Measurements from ENCODE around the gene DDO.

The DDO gene

DNA sequence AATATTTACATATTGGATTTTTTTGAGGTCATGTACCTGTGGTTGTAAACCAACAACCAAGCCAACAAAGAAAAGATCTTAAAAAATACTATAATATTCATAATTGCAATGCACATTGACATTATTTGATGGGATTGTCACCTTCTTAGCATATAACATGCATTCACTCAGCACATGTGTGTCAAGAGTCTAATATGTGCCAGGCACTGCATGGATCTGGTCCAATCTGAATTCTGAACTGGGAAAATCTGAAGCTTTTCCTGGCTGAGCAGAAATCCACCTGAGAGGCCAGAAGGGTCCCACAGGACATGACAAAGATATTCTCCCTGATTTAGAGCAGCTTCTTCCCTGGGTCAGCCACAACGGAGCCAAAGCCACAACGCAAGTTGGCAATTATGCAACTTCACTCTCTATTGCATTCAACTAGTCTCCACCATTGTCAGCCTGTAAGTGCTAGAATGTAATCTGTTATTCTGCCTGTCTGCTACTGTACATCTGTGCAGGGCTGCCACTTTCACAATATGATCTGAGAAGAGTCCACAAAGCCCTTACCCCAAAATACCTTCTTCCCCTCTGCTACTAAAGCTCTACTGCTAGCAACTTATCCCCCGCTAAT, 17.0 kb upstream of the DDO start:
- Mint-ChIP-seq H3K27ac (no peak overlapping the region), H3K9me3 (no peaks in the 10 kb centered on the region), H3K4me3 (no peak overlapping the region), H3K36me3 (ENCODE audit: low read depth) (no peaks in the 10 kb centered on the region), H3K4me1 (no peaks in the 10 kb centered on the region), H3K27me3 (peaks cover 8% of the 10 kb centered on the region)
- no peak for DNase-seq
- no peak for ATAC-seq

DNA sequence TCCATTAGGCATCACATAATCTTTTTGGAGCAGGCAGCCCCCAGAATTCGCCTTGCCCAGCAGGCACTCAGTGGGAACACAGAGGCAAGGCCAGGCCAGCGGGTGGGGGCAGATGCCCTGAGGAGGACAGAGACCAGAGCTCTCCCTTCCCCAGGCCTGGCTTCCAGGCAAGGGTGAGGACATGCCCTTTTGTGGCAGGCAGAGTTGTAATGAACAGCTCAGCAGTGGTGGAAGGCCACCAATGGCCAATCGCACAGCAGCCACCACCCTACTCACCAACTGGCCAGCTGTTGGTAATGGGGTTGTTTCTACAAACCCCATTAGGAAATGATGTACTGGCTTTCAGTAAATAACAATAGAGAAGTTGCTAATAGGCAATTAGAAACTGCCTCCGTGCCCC, 15.4 kb upstream of the DDO start:
- Mint-ChIP-seq H3K9me3 (no peaks in the 10 kb centered on the region), H3K36me3 (ENCODE audit: low read depth) (no peaks in the 10 kb centered on the region), H3K27ac (no peak overlapping the region), H3K4me1 (no peaks in the 10 kb centered on the region), H3K4me3 (no peak overlapping the region), H3K27me3 (peaks cover 9% of the 10 kb centered on the region)
- DNase-seq (no peak), ATAC-seq (no peak)

DNA sequence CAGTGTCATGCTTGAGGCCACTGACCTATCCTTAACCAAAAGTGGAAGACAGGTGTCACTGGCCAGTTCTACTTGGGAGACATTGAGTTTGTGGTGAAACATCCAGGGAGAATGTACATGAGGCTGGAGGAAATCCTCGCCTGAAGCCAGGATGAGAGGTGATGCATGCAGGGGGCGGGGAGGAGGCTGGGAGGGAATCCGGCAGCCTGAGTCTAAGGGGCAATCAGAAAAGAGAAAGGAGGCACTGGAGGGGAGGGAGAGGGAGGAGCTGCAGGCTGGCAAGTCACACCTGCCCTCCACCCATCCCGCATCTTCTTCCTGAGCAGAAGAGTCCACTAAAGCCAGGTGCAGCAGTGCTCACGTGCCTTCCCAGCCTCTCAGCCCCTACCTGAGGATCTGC, 14.9 kb upstream of the DDO start:
- H3K36me3 Mint-ChIP-seq (ENCODE audit: low read depth): no peaks in the 10 kb centered on the region
- no peak overlapping the region for H3K4me3 Mint-ChIP-seq
- no peak for ATAC-seq
- H3K27ac Mint-ChIP-seq: no peak overlapping the region
- H3K9me3 Mint-ChIP-seq: no peaks in the 10 kb centered on the region
- H3K27me3 Mint-ChIP-seq: peaks cover 9% of the 10 kb centered on the region
- DNase-seq: no peak
- H3K4me1 Mint-ChIP-seq: no peaks in the 10 kb centered on the region

DNA sequence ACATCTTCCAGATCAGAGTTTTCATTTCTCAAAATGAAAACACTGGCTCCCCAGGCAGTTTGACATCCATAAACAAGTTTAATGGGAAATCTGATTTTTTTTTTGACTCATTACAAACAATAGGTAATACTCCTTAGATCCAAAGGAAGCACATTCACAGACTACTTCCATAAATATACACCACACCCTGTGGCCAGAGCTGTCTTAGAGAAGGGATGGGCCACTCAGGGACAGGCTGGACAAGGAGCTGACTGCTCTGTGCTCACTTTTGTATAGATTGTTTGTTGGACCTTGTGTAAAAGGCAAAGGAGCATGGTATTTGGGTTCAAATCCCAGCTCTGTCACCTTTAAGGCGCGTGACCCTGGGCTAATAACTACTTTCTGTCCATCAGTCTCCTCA, 12.8 kb upstream of the DDO start:
- Mint-ChIP-seq H3K4me3 (no peak overlapping the region), H3K27me3 (peaks cover 13% of the 10 kb centered on the region), H3K36me3 (ENCODE audit: low read depth) (no peaks in the 10 kb centered on the region), H3K9me3 (no peaks in the 10 kb centered on the region), H3K4me1 (no peaks in the 10 kb centered on the region), H3K27ac (no peak overlapping the region)
- DNase-seq: no peak
- ATAC-seq: no peak

DNA sequence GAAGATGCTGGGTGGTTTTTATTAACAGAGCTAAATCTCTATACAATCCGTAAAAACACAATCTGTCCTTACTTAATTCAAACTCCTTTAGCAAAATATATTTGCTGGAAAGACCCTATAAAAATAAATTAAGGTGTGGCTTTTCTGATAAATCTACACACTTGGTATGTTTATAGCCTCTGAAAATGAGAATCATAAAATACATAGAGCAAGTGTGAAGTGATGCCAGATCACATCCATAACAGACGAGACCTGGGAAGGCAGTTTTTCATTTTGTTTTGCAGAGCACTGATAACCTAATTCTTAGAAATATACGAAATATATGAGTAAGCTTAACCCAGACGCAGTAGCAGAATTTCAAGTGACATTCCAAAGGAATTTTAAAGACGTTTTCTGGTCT, 10.4 kb upstream of the DDO start:
- Mint-ChIP-seq H3K4me1 (no peaks in the 10 kb centered on the region), H3K9me3 (peaks cover 11% of the 10 kb centered on the region), H3K4me3 (no peak overlapping the region), H3K36me3 (ENCODE audit: low read depth) (no peaks in the 10 kb centered on the region), H3K27me3 (peaks cover 19% of the 10 kb centered on the region), H3K27ac (no peak overlapping the region)
- DNase-seq (no peak), ATAC-seq (no peak)

DNA sequence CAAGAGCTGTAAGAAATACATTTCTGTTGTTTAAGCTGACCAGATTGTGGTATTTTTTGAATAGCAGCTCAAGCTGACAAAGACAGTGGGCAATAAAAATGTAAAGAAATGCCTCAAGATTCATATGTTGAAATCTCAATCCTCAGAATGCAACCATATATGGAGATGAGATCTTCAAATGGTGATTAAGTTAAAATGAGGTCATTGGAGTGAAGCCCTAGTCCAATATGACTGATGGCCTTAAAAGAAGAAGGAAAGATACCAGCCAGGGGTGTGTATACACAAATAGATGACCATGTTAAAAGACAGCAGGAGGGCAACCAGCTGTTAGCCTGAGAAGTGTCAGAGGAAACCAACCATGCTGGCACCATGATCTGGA, 7.1 kb upstream of the DDO start:
- ATAC-seq (no peak), DNase-seq (no peak)
- H3K27me3 Mint-ChIP-seq: peaks cover 28% of the 10 kb centered on the region
- H3K4me3 Mint-ChIP-seq: no peak overlapping the region
- no peak overlapping the region for H3K27ac Mint-ChIP-seq
- no peaks in the 10 kb centered on the region for H3K36me3 Mint-ChIP-seq (ENCODE audit: low read depth)
- no peaks in the 10 kb centered on the region for H3K4me1 Mint-ChIP-seq
- H3K9me3 Mint-ChIP-seq: peaks cover 11% of the 10 kb centered on the region

DNA sequence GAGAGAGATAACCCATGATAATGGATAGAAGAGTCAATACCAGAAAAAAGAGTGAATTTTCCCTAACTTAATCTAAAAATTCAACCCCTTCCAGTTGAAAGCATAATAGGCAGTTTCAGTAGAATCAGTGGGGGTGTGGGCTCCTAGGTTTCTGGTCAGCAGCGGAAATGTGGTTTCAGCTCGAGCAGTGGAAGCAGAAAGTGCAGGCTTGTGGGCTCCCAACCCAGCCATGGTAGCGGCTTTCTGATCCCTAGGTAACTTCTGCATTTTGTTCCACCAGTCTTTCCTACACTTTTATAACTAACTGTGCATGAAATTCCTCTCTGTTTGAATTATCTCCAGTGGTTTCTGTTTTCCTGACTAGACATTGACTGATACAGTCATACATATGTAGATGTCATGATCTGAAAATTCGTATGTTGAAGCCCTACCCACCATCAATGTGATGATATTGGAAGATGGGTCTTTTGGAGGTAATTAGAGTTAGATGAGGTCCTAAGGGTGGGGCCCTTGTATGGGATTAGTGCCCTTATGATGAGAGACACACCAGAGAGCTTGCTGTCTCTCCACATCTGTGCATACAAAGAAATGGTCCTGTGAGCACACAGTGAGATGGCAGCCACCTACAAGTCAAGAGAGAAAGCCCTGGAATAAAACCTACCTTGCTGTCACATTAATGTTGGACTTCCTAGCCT, 6.5 kb upstream of the DDO start:
- no peaks in the 10 kb centered on the region for H3K4me1 Mint-ChIP-seq
- no peak overlapping the region for H3K27ac Mint-ChIP-seq
- no peak overlapping the region for H3K4me3 Mint-ChIP-seq
- no peaks in the 10 kb centered on the region for H3K36me3 Mint-ChIP-seq (ENCODE audit: low read depth)
- DNase-seq: no peak
- peaks cover 11% of the 10 kb centered on the region for H3K9me3 Mint-ChIP-seq
- no peak for ATAC-seq
- peaks cover 28% of the 10 kb centered on the region for H3K27me3 Mint-ChIP-seq

DNA sequence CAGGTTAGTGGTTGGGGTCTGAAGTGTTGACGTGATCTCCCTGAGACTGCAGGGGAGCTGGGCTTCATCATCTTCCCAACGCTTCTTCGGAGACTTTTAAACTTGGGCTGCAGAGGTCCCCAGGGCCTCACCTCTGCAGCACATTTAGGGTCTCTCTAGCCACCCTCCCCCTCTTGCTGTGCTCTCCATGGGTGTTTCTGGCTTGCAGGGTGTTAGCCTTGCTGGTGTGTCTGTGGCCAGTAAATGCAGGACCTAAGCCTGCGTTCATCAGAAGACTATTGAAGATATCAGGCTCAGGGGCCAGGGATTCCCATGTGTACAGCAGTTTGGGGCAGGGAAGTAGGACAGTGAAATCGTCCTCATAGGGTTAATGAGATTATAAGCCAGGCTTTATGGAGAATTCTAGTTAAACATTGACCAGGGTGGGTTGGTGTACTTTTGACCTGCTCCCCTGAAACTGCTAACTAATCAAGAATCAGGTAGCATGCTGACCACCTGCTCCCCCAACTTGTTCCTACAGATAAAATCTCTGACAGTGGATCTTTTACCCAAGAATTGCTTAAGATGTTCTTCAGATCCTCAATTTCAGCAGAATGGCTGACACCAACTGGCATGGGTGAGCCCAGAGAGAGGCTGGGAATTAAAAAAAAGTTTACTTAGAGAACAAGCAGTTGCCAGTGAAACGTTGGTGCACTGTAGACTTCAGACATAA, 3.8 kb upstream of the DDO start:
- no peak for DNase-seq
- Mint-ChIP-seq H3K4me3 (no peak overlapping the region), H3K27me3 (peaks cover 23% of the 10 kb centered on the region), H3K36me3 (ENCODE audit: low read depth) (no peaks in the 10 kb centered on the region), H3K4me1 (peaks cover 3% of the 10 kb centered on the region), H3K9me3 (peaks cover 11% of the 10 kb centered on the region), H3K27ac (no peak overlapping the region)
- ATAC-seq: no peak

DNA sequence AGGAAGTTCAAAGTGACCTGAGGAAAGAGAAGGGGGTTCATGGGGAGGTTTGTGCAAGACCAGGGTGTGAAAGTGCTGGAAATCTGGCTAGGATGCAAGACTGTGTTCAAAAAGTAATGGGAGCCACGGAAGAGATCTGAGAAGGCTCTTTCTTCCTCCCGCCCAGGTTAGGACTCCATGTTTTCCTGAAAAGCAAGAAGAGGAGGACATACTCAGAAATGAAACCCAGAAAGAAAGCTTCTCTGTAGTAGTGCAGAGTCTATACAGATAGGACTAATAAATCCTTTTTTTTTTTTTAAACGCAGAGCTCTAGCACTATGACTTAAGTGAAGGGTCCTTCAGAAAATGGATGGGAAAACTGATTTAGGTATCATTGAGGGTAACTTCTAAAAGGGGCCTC, 3.2 kb upstream of the DDO start:
- ATAC-seq (no peak), DNase-seq (no peak)
- Mint-ChIP-seq H3K27me3 (peaks cover 22% of the 10 kb centered on the region), H3K36me3 (ENCODE audit: low read depth) (no peaks in the 10 kb centered on the region), H3K27ac (no peak overlapping the region), H3K9me3 (peaks cover 11% of the 10 kb centered on the region), H3K4me3 (no peak overlapping the region), H3K4me1 (peaks cover 3% of the 10 kb centered on the region)

DNA sequence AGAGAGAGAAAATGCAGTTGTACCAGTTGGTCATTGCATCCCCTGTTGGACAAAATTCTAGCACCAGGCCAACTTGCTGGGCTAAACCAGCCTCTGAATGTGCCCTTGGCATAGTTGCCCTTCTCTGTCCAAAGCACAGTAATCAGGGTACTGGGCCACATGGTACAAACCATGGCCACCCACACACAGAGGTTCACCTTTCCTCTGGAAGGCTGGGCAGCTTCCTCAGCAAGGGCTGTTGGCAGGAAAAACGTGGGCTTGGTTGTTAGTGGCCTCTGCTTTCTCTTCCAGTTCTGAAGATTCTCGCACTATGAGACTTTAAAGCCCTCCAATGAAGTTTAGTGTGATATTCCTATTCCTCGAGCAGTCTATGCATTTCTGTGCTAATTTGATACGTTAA, 706 bp downstream of the DDO start:
- Mint-ChIP-seq H3K27ac (no peak overlapping the region), H3K27me3 (peaks cover 7% of the 10 kb centered on the region), H3K4me1 (peaks cover 3% of the 10 kb centered on the region), H3K9me3 (no peaks in the 10 kb centered on the region), H3K4me3 (no peak overlapping the region), H3K36me3 (ENCODE audit: low read depth) (no peaks in the 10 kb centered on the region)
- DNase-seq (no peak), ATAC-seq (no peak)

DNA sequence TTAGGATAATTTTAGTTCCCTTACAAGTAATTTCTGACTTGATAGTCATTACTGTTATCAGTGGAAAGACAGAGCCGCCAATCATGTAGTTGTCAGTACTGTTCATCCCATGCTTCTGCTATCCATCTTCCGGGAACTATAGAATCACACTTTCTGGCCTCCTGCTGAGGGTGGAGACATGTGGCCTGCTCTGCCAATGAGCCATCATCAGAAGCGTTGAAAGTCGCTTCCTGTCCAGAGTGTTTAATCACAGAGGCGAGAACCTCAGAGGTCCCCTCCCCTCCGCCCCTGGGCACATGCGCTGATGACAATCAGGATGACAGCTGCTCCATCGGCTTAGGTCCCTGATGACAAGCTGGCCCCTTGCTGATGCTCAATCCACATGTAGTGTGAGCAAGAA, 3.0 kb downstream of the DDO start:
- no peak for ATAC-seq
- peaks cover 3% of the 10 kb centered on the region for H3K4me1 Mint-ChIP-seq
- no peaks in the 10 kb centered on the region for H3K36me3 Mint-ChIP-seq (ENCODE audit: low read depth)
- H3K9me3 Mint-ChIP-seq: no peaks in the 10 kb centered on the region
- peaks cover 1% of the 10 kb centered on the region for H3K27me3 Mint-ChIP-seq
- no peak for DNase-seq
- no peak overlapping the region for H3K27ac Mint-ChIP-seq
- no peak overlapping the region for H3K4me3 Mint-ChIP-seq

DNA sequence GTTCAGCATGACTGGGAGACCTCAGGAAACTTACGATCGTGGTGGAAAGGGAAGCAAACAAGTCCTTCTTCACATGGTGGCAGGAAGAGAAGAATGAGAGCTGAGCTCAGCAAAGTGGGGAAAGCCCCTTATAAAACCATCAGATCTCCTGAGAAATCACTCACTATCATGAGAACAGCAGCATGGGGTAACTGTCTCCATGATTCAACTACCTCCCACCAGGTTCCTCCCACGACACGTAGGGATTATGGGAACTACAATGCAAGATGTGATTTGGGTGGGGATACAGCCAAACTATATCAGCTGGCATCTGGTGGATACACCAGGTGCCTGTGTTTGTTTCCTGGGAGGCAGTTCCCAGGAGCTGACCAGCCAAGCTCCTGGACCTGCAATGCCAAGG, 4.9 kb downstream of the DDO start:
- no peaks in the 10 kb centered on the region for H3K36me3 Mint-ChIP-seq (ENCODE audit: low read depth)
- H3K27ac Mint-ChIP-seq: no peak overlapping the region
- H3K9me3 Mint-ChIP-seq: no peaks in the 10 kb centered on the region
- H3K4me1 Mint-ChIP-seq: peaks cover under 1% of the 10 kb centered on the region
- H3K27me3 Mint-ChIP-seq: peaks cover 1% of the 10 kb centered on the region
- H3K4me3 Mint-ChIP-seq: no peak overlapping the region
- DNase-seq (no peak), ATAC-seq (no peak)

DNA sequence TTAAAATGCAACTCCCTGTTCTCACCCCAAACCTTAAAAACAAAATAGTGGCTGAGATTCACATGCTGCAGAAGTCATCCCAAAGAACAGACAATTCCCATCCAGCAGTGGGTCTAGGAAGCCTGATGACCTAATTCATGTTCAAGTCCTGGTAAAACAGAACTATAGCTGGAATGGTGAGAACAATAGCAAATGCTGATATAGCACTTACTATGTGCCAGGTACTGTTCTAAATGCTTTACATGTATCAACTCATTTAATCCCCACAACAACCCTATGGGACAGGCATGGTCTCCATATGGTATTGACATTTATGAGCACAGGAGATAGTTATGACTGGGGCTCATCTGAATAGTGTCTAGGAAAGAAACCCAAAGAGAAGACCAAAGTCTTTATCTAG, 5.6 kb downstream of the DDO start:
- ATAC-seq (no peak), DNase-seq (no peak)
- Mint-ChIP-seq H3K9me3 (no peaks in the 10 kb centered on the region), H3K27ac (no peak overlapping the region), H3K4me3 (no peak overlapping the region), H3K27me3 (peaks cover 1% of the 10 kb centered on the region), H3K36me3 (ENCODE audit: low read depth) (no peaks in the 10 kb centered on the region), H3K4me1 (no peaks in the 10 kb centered on the region)

DNA sequence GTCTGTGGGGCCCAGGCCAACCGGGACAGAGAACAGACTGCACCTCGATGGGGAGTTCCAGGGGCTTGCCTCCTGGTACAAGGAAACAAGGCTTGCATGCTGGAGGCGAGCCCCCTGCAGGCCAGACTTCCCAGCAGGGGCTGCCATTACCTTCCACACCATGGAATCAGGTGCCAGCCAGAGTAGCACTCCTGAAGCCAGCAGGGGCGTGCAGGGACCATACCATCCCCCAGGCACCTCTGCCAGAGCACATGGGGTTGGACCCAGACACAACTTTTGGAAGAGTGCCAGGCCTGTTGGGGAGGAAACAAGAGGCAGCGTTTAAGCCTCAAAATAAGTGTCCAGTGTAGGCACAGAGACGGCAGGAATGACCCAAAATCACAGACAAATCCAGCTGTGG, 6.5 kb downstream of the DDO start:
- no peak for ATAC-seq
- Mint-ChIP-seq H3K9me3 (no peaks in the 10 kb centered on the region), H3K27ac (no peak overlapping the region), H3K27me3 (peaks cover 1% of the 10 kb centered on the region), H3K4me3 (no peak overlapping the region), H3K36me3 (ENCODE audit: low read depth) (no peaks in the 10 kb centered on the region), H3K4me1 (no peaks in the 10 kb centered on the region)
- no peak for DNase-seq

DNA sequence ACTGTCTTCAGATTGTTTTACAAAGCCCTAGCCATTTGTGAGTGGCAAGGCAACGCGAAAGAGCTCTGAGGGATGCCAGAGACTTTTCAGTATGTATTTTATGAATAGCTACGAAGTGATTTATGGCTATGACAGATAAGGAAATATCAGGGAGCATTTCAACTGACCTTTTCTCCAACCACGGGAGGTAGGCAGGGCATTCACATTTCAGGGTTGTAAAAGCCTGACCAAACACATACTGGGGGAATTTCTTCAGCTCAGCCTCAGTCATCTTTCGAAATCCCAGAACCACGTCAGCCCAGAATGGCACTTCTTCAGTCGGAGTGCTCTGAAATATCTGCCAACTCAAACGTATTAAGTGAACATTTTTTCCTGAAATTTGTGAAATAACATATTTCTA, 10.8 kb downstream of the DDO start:
- no peaks in the 10 kb centered on the region for H3K36me3 Mint-ChIP-seq (ENCODE audit: low read depth)
- H3K4me3 Mint-ChIP-seq: no peak overlapping the region
- no peak for ATAC-seq
- H3K9me3 Mint-ChIP-seq: no peaks in the 10 kb centered on the region
- DNase-seq: no peak
- no peaks in the 10 kb centered on the region for H3K4me1 Mint-ChIP-seq
- H3K27me3 Mint-ChIP-seq: no peaks in the 10 kb centered on the region
- H3K27ac Mint-ChIP-seq: no peak overlapping the region

Data from activated naive CD8-positive, alpha-beta T cell treated with anti-CD3 and anti-CD28 coated beads, Interleukin-2, amount 50 U/mL, for 24 hours (primary cell).